HepG2 (cell line): Measurements from ENCODE around the gene ITPK1. TPM values are rescaled to one million over a fixed set of nuclear protein-coding genes. Genes with fewer than 3 reads are reported as not detected.

Source experiments
- ATAC-seq: fragments of 200-7000 bp; cut with Tn5 transposase; 3 replicates; pipeline ENCODE4 v1.9.1; 2020; ENCODE audit warnings: mild to moderate bottlenecking, moderate library complexity
- BruUV-seq: library from RNA; stranded (reverse); fragments of 400-500 nt; replicated peaks from 2 replicates; lab custom pipeline; 2021; lab: Mats Ljungman, UMichigan
- CTCF ChIA-PET: fragments of 300-600 bp; formaldehyde crosslinking; extraction: SDS; loops from one replicate; lab custom pipeline; 2021; ENCODE audit warnings: low total read pairs, inconsistent platforms, low intra/inter-chr PET ratio; lab: Yijun Ruan, JAX
- POLR2A ChIA-PET: fragments of 350-600 bp; sonication (Branson Sonifier 250); formaldehyde crosslinking; loops from one replicate; lab custom pipeline; 2020; ENCODE audit warnings: antibody characterized with exemption, inconsistent platforms; lab: Yijun Ruan, JAX
- DNase-seq: peaks from one replicate; pipeline ENCODE4 v3.0.0-alpha.2; 2015; ENCODE audit warnings: low spot score
- FAIRE-seq: peaks from 3 replicates; lab custom pipeline; 2011; peaks lifted over from hg19 to GRCh38; lab: Jason Lieb, UNC
- H2AFZ ChIP-seq: one replicate; pipeline ENCODE4 v1.6.1; 2011; ENCODE audit warnings: low read length, inconsistent platforms
- H3K27ac ChIP-seq: fragments of 300-600 bp; 3 replicates; pipeline ENCODE4 v1.8.0; 2011; ENCODE audit warnings: mixed run types, mild to moderate bottlenecking, mixed read lengths, low read length, inconsistent platforms; ENCODE audit not compliant: insufficient read depth; ENCODE audit errors: extremely low read length
- H3K27me3 ChIP-seq, 2 experiments: fragments of 200-600 bp in 1 of 2; 2 replicates in 1 of 2; 3 replicates in 1 of 2; pipeline versions ENCODE4 v1.6.0 to v1.8.0; 2011; ENCODE audit warnings: low read length in 2 of 2, mild to moderate bottlenecking in 2 of 2, moderate library complexity in 2 of 2, inconsistent platforms in 1 of 2; ENCODE audit not compliant: insufficient read depth in 2 of 2, control insufficient read depth in 1 of 2
- H3K36me3 ChIP-seq, 2 experiments: fragments of 200-600 bp in 1 of 2; replicated peaks in 1 of 2; 2 replicates in 1 of 2; 3 replicates in 1 of 2; pipeline versions ENCODE4 v1.5.1 to v1.8.0; 2011; ENCODE audit warnings: low read length in 2 of 2, inconsistent platforms in 1 of 2; ENCODE audit not compliant: insufficient read depth in 2 of 2, control insufficient read depth in 1 of 2
- H3K4me1 ChIP-seq: 2 replicates; pipeline ENCODE4 v1.5.1; 2012; ENCODE audit warnings: low read length, inconsistent platforms; ENCODE audit not compliant: insufficient read depth
- H3K4me2 ChIP-seq: 2 replicates; pipeline ENCODE4 v1.6.0; 2011; ENCODE audit warnings: low read depth, low read length, inconsistent platforms
- H3K4me3 ChIP-seq, 3 experiments: fragments of 200-600 bp in 1 of 3; sonication (generic), shearing (Covaris generic) in 1 of 3; replicated peaks in 1 of 3; 2 replicates each; pipeline ENCODE4 v1.5.1; 2011 to 2016; ENCODE audit warnings: low read length in 3 of 3, inconsistent platforms in 2 of 3, low read depth in 2 of 3, mild to moderate bottlenecking in 2 of 3, control low read depth in 1 of 3, mixed read lengths in 1 of 3; ENCODE audit not compliant: insufficient read depth in 1 of 3
- H3K79me2 ChIP-seq: one replicate; pipeline ENCODE4 v1.6.1; 2011; ENCODE audit warnings: low read length, inconsistent platforms; ENCODE audit not compliant: insufficient read depth
- H3K9ac ChIP-seq: 2 replicates; pipeline ENCODE4 v1.6.0; 2011; ENCODE audit warnings: mild to moderate bottlenecking, low read depth, low read length, inconsistent platforms; ENCODE audit not compliant: insufficient read depth
- H3K9me3 ChIP-seq: 2 replicates; pipeline ENCODE4 v1.5.1; 2012; ENCODE audit warnings: mild to moderate bottlenecking, low read length
- H4K20me1 ChIP-seq: 2 replicates; pipeline ENCODE4 v1.6.0; 2011; ENCODE audit warnings: inconsistent platforms, mild to moderate bottlenecking, low read length, moderate library complexity; ENCODE audit not compliant: insufficient read depth
- BRD4 ChIP-seq: sonication (generic); formaldehyde crosslinking; IDR thresholded peaks from 2 replicates; pipeline ENCODE4 v1.4.0; 2020; ENCODE audit warnings: missing genetic modification reagents
- HOXD1 ChIP-seq: sonication (generic); formaldehyde crosslinking; IDR thresholded peaks from 2 replicates; pipeline ENCODE4 v1.5.0; 2020; ENCODE audit warnings: missing genetic modification reagents
- MBNL3 ChIP-seq: fragments of 250-450 bp; sonication (Bioruptor Pico); conservative IDR thresholded peaks from 2 replicates; pipeline ENCODE4 v1.8.0; 2022; ENCODE audit warnings: mild to moderate bottlenecking, inconsistent platforms
- PLRG1 ChIP-seq: fragments of 450-650 bp; conservative IDR thresholded peaks from 2 replicates; pipeline ENCODE4 v1.6.1; 2016
- SOX6 ChIP-seq, 2 experiments: fragments of 450-650 bp in 1 of 2; sonication (generic) in 1 of 2; formaldehyde crosslinking in 1 of 2; IDR thresholded peaks; 2 replicates each; pipeline versions ENCODE4 v1.4.0 to v1.6.1; 2017 to 2020; ENCODE audit warnings: antibody characterized with exemption in 1 of 2, mild to moderate bottlenecking in 1 of 2, missing genetic modification reagents in 1 of 2
- SPEN ChIP-seq: sonication (generic); formaldehyde crosslinking; IDR thresholded peaks from 2 replicates; pipeline ENCODE4 v1.5.1; 2020; ENCODE audit warnings: low read depth, mild to moderate bottlenecking, missing genetic modification reagents
- ZNF282 ChIP-seq: fragments of 450-650 bp; IDR thresholded peaks from 2 replicates; pipeline ENCODE4 v1.6.1; 2018; ENCODE audit not compliant: partially characterized antibody
- ZNF3 ChIP-seq: IDR thresholded peaks from 2 replicates; pipeline ENCODE4 v1.7.0; 2017; ENCODE audit warnings: inconsistent platforms
- ZNF740 ChIP-seq: sonication (generic); formaldehyde crosslinking; IDR thresholded peaks from 2 replicates; pipeline ENCODE4 v1.4.0; 2020; ENCODE audit warnings: missing genetic modification reagents
- WGBS: methylation state at CpG from one replicate; pipeline ENCODE4 v1.1.6; 2017; ENCODE audit warnings: low lambda C conversion rate; 5-methylcytosine and 5-hydroxymethylcytosine counted together
- in situ Hi-C: cut with HindIII; loops from 2 replicates; pipeline ENCODE4 v1.10.0; 2017; ENCODE audit warnings: low pct_unique_long_range_greater_than_20kb; ENCODE audit not compliant: extremely low pct_ligation_motif_present
- intact Hi-C: fragments of 100-400 bp; cut with micrococcal nuclease; formaldehyde crosslinking; loops from one replicate; pipeline ENCODE4 v1.10.0; 2022; ENCODE audit not compliant: unreplicated experiment
- polyA plus RNA-seq, 8 experiments: library from polyadenylated mRNA; depleted of rRNA in 3 of 8; stranded (reverse) in 7 of 8; unstranded in 1 of 8; fragments of >200 nt; fragmentation: Illumina TruSeq in 4 of 8; extraction: Trizol in 4 of 8; gene quantifications; 2 replicates each; pipeline versions ENCODE4 v1.2.1 to v1.2.3, GENCODE V29; 2011 to 2016; ENCODE audit warnings: low read depth in 4 of 8, missing spikeins in 1 of 8, mixed read lengths in 1 of 8; ENCODE audit not compliant: insufficient read depth in 1 of 8
- total RNA-seq, 5 experiments: library from RNA; depleted of rRNA; stranded (reverse); fragments of >200 nt; fragmentation: Illumina TruSeq; extraction: Trizol; gene quantifications; 2 replicates each; pipeline ENCODE4 v1.2.3, GENCODE V29; 2016; ENCODE audit warnings: low read depth in 1 of 5
- TF ChIP-seq, protein P1 (sequence below): sonication (generic); formaldehyde crosslinking; IDR thresholded peaks from 2 replicates; pipeline ENCODE4 v1.4.0; 2020; ENCODE audit warnings: missing genetic modification reagents, borderline replicate concordance

ITPK1 gene
- total and polyA plus RNA-seq, 2 of the 13 experiments (the other 11 are each of a cell fraction or from before 2014, with no cell fraction given): 20.5 to 47.5 TPM

- FAIRE-seq (no peak), DNase-seq (no peak), ATAC-seq (no peak)
- H3K9ac ChIP-seq: no peak overlapping the region
- H3K9me3 ChIP-seq: no peaks in the 10 kb centered on the region
- intact Hi-C loops (no loop called here), in situ Hi-C loops (no loop called here)
- no peaks in the 10 kb centered on the region for H4K20me1 ChIP-seq
- H3K79me2 ChIP-seq: no peaks in the 10 kb centered on the region
- H3K27me3 ChIP-seq: peaks cover 1 to 7% of the 10 kb centered on the region in 2 experiments; a peak in 3 of 5 replicates
- TF ChIP-seq SOX6 (IDR thresholded peaks at IDR 0.05) (no peak), SOX6 (CRISPR knock-in tag; IDR thresholded peaks at IDR 0.05) (no peak), ZNF3 (CRISPR knock-in tag) (no peak), BRD4 (CRISPR knock-in tag) (no peak), MBNL3 (CRISPR knock-in tag) (no peak), ZNF740 (CRISPR knock-in tag) (no peak), ZNF282 (no peak), SPEN (CRISPR knock-in tag) (no peak), HOXD1 (CRISPR knock-in tag) (no peak), PLRG1 (no peak)
- TF ChIP-seq, protein P1, sequence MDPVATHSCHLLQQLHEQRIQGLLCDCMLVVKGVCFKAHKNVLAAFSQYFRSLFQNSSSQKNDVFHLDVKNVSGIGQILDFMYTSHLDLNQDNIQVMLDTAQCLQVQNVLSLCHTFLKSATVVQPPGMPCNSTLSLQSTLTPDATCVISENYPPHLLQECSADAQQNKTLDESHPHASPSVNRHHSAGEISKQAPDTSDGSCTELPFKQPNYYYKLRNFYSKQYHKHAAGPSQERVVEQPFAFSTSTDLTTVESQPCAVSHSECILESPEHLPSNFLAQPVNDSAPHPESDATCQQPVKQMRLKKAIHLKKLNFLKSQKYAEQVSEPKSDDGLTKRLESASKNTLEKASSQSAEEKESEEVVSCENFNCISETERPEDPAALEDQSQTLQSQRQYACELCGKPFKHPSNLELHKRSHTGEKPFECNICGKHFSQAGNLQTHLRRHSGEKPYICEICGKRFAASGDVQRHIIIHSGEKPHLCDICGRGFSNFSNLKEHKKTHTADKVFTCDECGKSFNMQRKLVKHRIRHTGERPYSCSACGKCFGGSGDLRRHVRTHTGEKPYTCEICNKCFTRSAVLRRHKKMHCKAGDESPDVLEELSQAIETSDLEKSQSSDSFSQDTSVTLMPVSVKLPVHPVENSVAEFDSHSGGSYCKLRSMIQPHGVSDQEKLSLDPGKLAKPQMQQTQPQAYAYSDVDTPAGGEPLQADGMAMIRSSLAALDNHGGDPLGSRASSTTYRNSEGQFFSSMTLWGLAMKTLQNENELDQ (CRISPR knock-in tag): no peak
- H3K4me1 ChIP-seq: peaks cover 4% of the 10 kb centered on the region; the same call in 1 of the 2 replicates
- H3K27ac ChIP-seq: no peak overlapping the region
- BruUV-seq: no TSS peak
- POLR2A ChIA-PET: interaction anchor here (2.4 kb wide), 1 partner anchor 13 kb away, joined by 5 read pairs; no protein-coding TSS in a partner anchor
- 67% methylated on average over 9 of the region's 9 CpGs for WGBS
- no peaks in the 10 kb centered on the region for H3K36me3 ChIP-seq
- H2AFZ ChIP-seq: no peak overlapping the region
- CTCF ChIA-PET: no interaction called here
- no peak overlapping the region for H3K4me3 ChIP-seq
- H3K4me2 ChIP-seq: no peak overlapping the region
Observed at GRCh38 chr14:93126111-93126510, 10.4 kb upstream of the ITPK1 start.
